Bronchial epithelial cell (primary cell): Measurements from ENCODE around the gene ZNF546. TPM values are rescaled to one million over a fixed set of nuclear protein-coding genes. Genes with fewer than 3 reads are reported as not detected.

Source experiments
- DNase-seq: peaks from one replicate; pipeline ENCODE4 v3.0.0-alpha.2; 2010; ENCODE audit warnings: low read depth
- FAIRE-seq: peaks from 2 replicates; lab custom pipeline; 2011; peaks lifted over from hg19 to GRCh38; lab: Jason Lieb, UNC
- H3K27me3 ChIP-seq: 2 replicates; pipeline ENCODE4 v1.5.1; 2011; ENCODE audit warnings: low read length; ENCODE audit not compliant: control insufficient read depth, insufficient read depth
- H3K36me3 ChIP-seq: 2 replicates; pipeline ENCODE4 v1.5.1; 2011; ENCODE audit warnings: low read length; ENCODE audit not compliant: control insufficient read depth, insufficient read depth
- H3K4me3 ChIP-seq: 2 replicates; pipeline ENCODE4 v1.5.1; 2011; ENCODE audit warnings: mild to moderate bottlenecking, low read depth, low read length, control low read depth
- CTCF ChIP-seq: IDR thresholded peaks from 2 replicates; pipeline ENCODE4 v1.5.1; 2011; ENCODE audit warnings: mild to moderate bottlenecking, moderate library complexity, low read length, control low read depth, inconsistent platforms; ENCODE audit not compliant: insufficient read depth, severe bottlenecking
- total RNA-seq: library from RNA; depleted of rRNA; stranded (reverse); fragments of >200 nt; gene quantifications from 2 replicates; pipeline ENCODE4 v1.2.1, GENCODE V29; 2014

Gene ZNF546
- total RNA-seq, 1 donor from 2014 or later, result 2.4 TPM

- FAIRE-seq (no peak), DNase-seq (no peak)
- Histone ChIP-seq H3K4me3 (no peak overlapping the region), H3K27me3 (no peaks in the 10 kb centered on the region), H3K36me3 (peaks cover 8% of the 10 kb centered on the region)
- TF ChIP-seq CTCF, result no peak
Observed at GRCh38 chr19:39983695-39984300, 13.1 kb upstream of the ZNF546 start.

DNA sequence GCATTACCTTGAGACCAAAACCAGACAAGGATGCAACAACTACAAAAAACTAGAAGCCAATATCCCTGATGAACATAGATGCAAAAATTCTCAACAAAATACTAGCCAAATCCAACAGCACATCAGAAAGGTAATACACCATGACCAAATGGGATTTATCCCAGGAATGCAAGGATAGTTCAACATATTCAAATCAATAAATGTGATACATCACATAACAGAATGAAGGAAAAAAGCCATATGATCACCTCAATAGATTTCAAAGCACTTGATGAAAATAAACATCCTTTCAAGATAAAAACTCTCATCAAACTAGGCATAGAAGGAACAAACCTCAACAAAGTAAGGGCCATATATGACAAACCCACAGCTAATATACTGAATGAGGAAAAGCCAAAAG lies 10.2 kb upstream of the ZNF546 start:
- Histone ChIP-seq H3K36me3 (peaks cover 2% of the 10 kb centered on the region), H3K27me3 (no peaks in the 10 kb centered on the region), H3K4me3 (no peak overlapping the region)
- no peak for TF ChIP-seq CTCF
- DNase-seq (no peak), FAIRE-seq (no peak)

DNA sequence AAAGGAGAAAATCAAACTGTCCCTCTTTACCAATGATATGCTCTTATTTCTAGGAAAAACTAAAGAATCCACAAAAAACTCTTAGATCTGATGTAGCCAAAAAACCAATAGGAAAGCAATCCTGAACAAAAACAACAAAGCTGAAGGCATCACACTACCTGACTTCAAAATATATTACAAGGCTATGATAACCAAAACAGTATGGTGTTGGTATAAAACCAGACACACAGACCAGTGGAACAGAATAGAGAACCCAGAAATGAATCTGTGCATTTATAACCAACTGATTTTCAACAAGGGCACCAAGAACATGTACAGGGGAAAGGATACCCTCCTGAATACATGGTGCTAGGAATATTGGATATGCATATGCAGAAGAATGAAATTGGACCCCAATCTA lies 9.7 kb upstream of the ZNF546 start:
- H3K36me3 ChIP-seq, result no peaks in the 10 kb centered on the region
- TF ChIP-seq CTCF, result no peak
- FAIRE-seq (no peak), DNase-seq (no peak)
- no peak overlapping the region for H3K4me3 ChIP-seq
- no peaks in the 10 kb centered on the region for H3K27me3 ChIP-seq

- no peaks in the 10 kb centered on the region for H3K36me3 ChIP-seq
- DNase-seq (no peak), FAIRE-seq (no peak)
- H3K27me3 ChIP-seq, result no peaks in the 10 kb centered on the region
- no peak for TF ChIP-seq CTCF
- H3K4me3 ChIP-seq, result no peak overlapping the region
Observed at GRCh38 chr19:39987596-39987995, 9.3 kb upstream of the ZNF546 start.

GRCh38 chr19:39993605-39994004 lies 3.3 kb upstream of the ZNF546 start:
- Histone ChIP-seq H3K36me3 (no peaks in the 10 kb centered on the region), H3K27me3 (no peaks in the 10 kb centered on the region), H3K4me3 (no peak overlapping the region)
- DNase-seq (no peak), FAIRE-seq (no peak)
- TF ChIP-seq CTCF, result no peak

- FAIRE-seq, result no peak
- H3K36me3 ChIP-seq, result no peaks in the 10 kb centered on the region
- no peak overlapping the region for H3K4me3 ChIP-seq
- TF ChIP-seq CTCF, result no peak
- no peaks in the 10 kb centered on the region for H3K27me3 ChIP-seq
- no peak for DNase-seq
Observed at GRCh38 chr19:39994361-39994760, 2.5 kb upstream of the ZNF546 start.
